A549 (cell line): Measurements from ENCODE around the gene CHRNB2.

Source experiments
- CHD2 ChIP-seq: fragments of 150-350 bp; IDR thresholded peaks from 2 replicates; pipeline ENCODE4 v1.6.1; 2014; ENCODE audit warnings: low read length; ENCODE audit not compliant: partially characterized antibody
- EP300 ChIP-seq, 2 experiments: fragments of >200 bp; sonication (Bioruptor Twin); formaldehyde crosslinking; IDR thresholded peaks; 2 replicates in 1 of 2; 3 replicates in 1 of 2; pipeline ENCODE4 v1.6.1; 2016 to 2017
- HOXA7 ChIP-seq: fragments of 250-450 bp; sonication (Bioruptor Pico); IDR thresholded peaks from 2 replicates; pipeline ENCODE4 v1.5.0; 2020; ENCODE audit warnings: mild to moderate bottlenecking, moderate library complexity
- PHF8 ChIP-seq: fragments of 200-600 bp; sonication (generic); IDR thresholded peaks from 2 replicates; pipeline ENCODE4 v1.6.1; 2016; ENCODE audit warnings: low read depth, mild to moderate bottlenecking, antibody characterized with exemption, moderate library complexity, borderline replicate concordance
- SREBF2 ChIP-seq: fragments of 450-650 bp; IDR thresholded peaks from 2 replicates; pipeline ENCODE4 v1.6.1; 2014; ENCODE audit warnings: mild to moderate bottlenecking, moderate library complexity
- TF ChIP-seq, protein P1 (sequence below): fragments of 450-650 bp; IDR thresholded peaks from 2 replicates; pipeline ENCODE4 v1.6.1; 2014; ENCODE audit warnings: antibody characterized with exemption
- TF ChIP-seq, protein P2 (sequence below): fragments of >200 bp; sonication (Bioruptor Twin); formaldehyde crosslinking; IDR thresholded peaks from 3 replicates; pipeline ENCODE4 v1.5.1; 2016
- TF ChIP-seq, protein P3 (sequence below): IDR thresholded peaks from 2 replicates; pipeline ENCODE4 v1.6.1; 2012

DNA sequence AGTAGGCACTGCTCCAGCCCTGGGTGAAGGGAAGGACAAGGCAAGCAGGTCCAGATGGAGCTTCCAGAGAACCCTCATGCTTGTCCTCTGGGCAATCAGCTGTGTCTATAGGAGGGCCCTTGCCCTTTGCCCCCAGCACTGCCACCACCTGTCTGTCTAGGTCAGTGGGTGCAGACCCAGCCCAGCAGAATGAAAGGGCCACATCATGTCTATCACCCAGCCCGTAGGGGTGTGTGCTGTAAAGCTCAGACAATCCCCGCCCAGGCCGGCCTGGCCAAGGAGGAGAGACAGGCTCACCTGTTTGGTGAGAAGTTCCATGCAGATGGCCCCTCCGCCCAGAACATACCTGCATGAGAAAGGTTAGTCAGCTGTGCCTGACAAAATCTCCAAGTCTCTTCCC lies 16.1 kb upstream of the CHRNB2 start:
- TF ChIP-seq, protein P1, sequence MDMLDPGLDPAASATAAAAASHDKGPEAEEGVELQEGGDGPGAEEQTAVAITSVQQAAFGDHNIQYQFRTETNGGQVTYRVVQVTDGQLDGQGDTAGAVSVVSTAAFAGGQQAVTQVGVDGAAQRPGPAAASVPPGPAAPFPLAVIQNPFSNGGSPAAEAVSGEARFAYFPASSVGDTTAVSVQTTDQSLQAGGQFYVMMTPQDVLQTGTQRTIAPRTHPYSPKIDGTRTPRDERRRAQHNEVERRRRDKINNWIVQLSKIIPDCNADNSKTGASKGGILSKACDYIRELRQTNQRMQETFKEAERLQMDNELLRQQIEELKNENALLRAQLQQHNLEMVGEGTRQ, result no peak
- no peak for TF ChIP-seq EP300 (IDR thresholded peaks at IDR 0.05)
- no peak for TF ChIP-seq PHF8
- TF ChIP-seq, protein P2, sequence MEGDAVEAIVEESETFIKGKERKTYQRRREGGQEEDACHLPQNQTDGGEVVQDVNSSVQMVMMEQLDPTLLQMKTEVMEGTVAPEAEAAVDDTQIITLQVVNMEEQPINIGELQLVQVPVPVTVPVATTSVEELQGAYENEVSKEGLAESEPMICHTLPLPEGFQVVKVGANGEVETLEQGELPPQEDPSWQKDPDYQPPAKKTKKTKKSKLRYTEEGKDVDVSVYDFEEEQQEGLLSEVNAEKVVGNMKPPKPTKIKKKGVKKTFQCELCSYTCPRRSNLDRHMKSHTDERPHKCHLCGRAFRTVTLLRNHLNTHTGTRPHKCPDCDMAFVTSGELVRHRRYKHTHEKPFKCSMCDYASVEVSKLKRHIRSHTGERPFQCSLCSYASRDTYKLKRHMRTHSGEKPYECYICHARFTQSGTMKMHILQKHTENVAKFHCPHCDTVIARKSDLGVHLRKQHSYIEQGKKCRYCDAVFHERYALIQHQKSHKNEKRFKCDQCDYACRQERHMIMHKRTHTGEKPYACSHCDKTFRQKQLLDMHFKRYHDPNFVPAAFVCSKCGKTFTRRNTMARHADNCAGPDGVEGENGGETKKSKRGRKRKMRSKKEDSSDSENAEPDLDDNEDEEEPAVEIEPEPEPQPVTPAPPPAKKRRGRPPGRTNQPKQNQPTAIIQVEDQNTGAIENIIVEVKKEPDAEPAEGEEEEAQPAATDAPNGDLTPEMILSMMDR, result no peak
- no peak for TF ChIP-seq SREBF2
- TF ChIP-seq HOXA7, result no peak
- no peak for TF ChIP-seq CHD2
- TF ChIP-seq, protein P3, sequence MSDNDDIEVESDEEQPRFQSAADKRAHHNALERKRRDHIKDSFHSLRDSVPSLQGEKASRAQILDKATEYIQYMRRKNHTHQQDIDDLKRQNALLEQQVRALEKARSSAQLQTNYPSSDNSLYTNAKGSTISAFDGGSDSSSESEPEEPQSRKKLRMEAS, result no peak
